KBM-7 (cell line): ENCODE results near the gene ABR.
"Not testable (repeated sequence)": the region's sequence is repeated elsewhere in the genome, so short reads cannot be mapped to it uniquely, and the experiment has no call there.

Experiments used
- DNase-seq: peaks from one replicate; pipeline ENCODE4 v3.0.0-alpha.2; 2015
- in situ Hi-C: fragments of 300-500 bp; cut with MboI; formaldehyde crosslinking; loops from 2 replicates; pipeline ENCODE4 v1.14.3; 2020; ENCODE audit warnings: low sequenced_read_pairs, low pct_unique_long_range_greater_than_20kb, mixed read lengths

Gene ABR

GRCh38 chr17:1203111-1203966, 23.6 kb upstream of the ABR start:
- in situ Hi-C loops: no loop called here
- no peak for DNase-seq

- in situ Hi-C loops: no loop called here
Observed at GRCh38 chr17:1202291-1202690, 22.5 kb upstream of the ABR start.

GRCh38 chr17:1201132-1201702, 21.4 kb upstream of the ABR start:
- in situ Hi-C loops: no loop called here
- DNase-seq: no peak

More at GRCh38 chr17:1202291-1202690, 22.5 kb upstream of the ABR start:
- DNase-seq: no peak

DNA sequence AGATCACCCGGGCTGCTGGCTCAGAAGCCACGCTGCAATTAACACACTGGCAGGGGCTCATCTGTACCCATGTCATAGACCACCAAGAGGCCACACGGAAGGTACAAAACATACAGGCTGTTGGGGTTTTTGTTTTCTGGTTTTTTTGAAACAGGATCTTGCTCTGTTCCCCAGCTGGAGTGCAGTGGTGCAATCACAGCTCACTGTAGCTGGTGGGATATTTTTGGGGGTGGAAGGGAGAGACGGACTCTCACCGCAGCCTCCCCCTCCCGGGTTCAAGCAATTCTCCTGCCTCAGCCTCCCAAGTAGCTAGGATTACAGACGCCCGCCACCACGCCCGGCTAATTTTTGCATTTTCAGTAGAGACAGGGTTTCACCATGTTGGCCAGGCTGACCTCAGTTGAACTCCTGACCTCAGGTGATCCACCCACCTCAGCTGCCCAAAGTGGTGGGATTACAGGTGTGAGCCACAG, 19.5 kb upstream of the ABR start:
- in situ Hi-C loops: not testable (repeated sequence)

GRCh38 chr17:1197781-1198490, 18.2 kb upstream of the ABR start:
- in situ Hi-C loops: no loop called here
- DNase-seq: peak; percentile 100

More for the DNA sequence above, 19.5 kb upstream of the ABR start:
- DNase-seq: peak; percentile 63

- peak; percentile 94 for DNase-seq
- in situ Hi-C loops: no loop called here
Observed at GRCh38 chr17:1197379-1197778, 17.6 kb upstream of the ABR start.

- DNase-seq: no peak
- in situ Hi-C loops: no loop called here
Observed at GRCh38 chr17:1196946-1197345, 17.2 kb upstream of the ABR start.

GRCh38 chr17:1192911-1193699, 13.3 kb upstream of the ABR start:
- DNase-seq: no peak
- in situ Hi-C loops: no loop called here

DNA sequence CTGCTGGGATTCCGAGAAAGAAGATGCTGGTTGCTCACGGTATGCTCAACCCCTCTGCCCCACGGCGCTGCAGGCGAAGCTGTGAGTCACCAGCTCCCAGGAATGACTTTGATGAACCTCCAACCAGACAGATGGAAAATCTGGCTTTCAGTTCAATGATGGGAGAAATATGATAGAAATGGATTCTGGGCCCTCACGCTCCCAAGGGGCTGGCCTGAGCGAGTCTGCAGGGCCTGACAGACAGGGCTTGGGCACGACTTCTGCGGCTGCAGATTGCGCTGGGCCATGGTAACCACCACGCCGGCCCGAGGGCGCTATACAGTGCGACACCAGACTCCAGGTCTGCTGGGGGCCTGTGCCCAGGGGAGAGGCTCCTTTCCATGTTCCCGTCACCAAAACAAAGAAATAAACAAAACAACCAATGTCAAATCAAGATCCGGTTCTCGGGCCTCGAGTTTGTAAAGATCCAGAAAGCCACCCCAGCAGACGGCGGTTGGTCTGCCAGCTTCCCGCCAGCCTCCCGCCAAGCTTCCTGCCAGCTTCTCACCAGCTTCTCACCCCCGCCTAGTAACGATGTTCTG, 11.1 kb upstream of the ABR start:
- in situ Hi-C loops: no loop called here
- no peak for DNase-seq

- DNase-seq: no peak
- in situ Hi-C loops: no loop called here
Observed at GRCh38 chr17:1188812-1189504, 9.2 kb upstream of the ABR start.

GRCh38 chr17:1186923-1187771, 7.4 kb upstream of the ABR start:
- in situ Hi-C loops: no loop called here
- DNase-seq: peak; percentile 83

DNA sequence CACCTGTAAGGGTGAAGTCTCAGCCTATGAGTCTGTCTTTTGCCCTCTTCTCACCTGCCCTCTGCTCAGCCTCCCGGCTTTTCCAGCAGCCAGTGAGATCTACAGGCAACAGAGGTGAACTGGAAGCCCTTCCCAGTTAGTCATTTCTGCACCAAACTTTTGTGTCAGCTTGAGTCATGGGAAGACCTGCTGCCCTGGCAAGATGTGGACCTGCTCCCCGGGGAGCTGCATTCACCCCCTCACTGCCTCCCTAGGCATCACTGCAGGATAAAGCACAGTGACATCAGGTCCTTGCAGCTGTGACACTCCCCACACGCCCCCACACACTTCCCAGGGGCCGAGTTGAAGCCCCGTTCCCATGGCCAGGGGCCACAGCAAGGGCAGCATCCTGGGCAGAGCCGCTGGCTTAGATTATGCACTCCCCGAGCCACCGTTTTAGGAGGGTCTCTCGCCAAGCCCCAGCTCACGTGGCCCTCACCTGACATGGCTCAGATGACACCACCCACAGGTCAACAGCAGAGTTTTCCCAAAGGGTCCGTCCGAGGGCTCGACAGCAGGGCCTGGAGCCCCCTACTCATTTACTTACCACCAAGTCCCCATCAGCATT, 6.5 kb upstream of the ABR start:
- no peak for DNase-seq
- in situ Hi-C loops: no loop called here

GRCh38 chr17:1183171-1183873, 3.5 kb upstream of the ABR start:
- in situ Hi-C loops: no loop called here
- DNase-seq: peak; percentile 93

GRCh38 chr17:1182811-1183170, 3.0 kb upstream of the ABR start:
- in situ Hi-C loops: no loop called here
- DNase-seq: no peak

GRCh38 chr17:1181753-1182137, 2.0 kb upstream of the ABR start:
- in situ Hi-C loops: no loop called here

DNA sequence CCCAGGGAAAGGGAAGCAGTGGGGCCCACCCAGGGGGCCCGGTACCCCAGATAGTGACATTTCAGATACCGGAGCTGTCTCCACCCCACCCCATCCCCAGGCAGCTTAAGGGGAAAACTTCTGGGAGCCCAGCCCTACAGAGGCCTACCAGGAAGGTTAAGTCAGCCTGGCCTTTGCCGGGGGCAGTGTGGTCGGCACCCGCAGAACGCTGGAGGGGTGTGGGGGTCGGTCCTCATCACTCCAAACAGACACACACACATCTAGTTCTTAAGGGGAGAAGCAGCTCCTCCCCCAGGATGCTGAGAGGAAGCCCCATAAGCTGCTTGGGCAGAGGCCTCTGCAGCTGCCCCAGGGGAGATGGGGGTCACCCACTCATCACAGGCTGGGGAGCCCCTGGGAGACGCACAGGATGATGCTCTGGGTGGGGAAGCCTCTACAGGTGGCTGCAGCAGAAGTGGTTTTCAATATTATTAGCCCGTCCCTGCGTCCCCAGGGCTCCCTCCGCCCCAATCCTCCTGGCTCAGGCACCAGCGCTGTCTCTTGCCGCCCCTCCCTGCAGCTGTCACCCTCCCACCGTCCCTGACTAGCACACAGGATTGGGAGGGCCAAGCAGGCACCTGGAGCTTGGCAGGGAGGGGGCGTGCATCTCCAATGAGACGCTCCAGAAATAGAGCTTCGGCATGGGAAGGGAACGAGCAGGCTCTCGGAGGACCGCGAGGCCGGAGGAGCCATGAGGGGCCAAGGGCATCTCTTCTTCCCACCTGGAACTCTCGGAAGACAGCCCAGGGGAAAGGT, 1.4 kb upstream of the ABR start:
- no peak for DNase-seq
- in situ Hi-C loops: no loop called here

More at GRCh38 chr17:1181753-1182137, 2.0 kb upstream of the ABR start:
- no peak for DNase-seq
